HG03521 (cell line): ENCODE results near the gene A1BG.
"Not testable (repeated sequence)": the region's sequence is repeated elsewhere in the genome, so short reads cannot be mapped to it uniquely, and the experiment has no call there.

ENCODE experiments used
- ATAC-seq: cut with Tn5 transposase; IDR thresholded peaks from one replicate; pipeline ENCODE4 v1.9.1; 2021; ENCODE audit warnings: mild to moderate bottlenecking, moderate library complexity; ENCODE audit not compliant: unreplicated experiment

A1BG gene

GRCh38 chr19:58386576-58387337 is 33.5 kb upstream of the A1BG start, which contains the start of gene RPS5:
RPS5 (plus strand) TSS chr19:58387269; CDS start chr19:58388138, 869 bp downstream.
- peak; percentile 82 for ATAC-seq

DNA sequence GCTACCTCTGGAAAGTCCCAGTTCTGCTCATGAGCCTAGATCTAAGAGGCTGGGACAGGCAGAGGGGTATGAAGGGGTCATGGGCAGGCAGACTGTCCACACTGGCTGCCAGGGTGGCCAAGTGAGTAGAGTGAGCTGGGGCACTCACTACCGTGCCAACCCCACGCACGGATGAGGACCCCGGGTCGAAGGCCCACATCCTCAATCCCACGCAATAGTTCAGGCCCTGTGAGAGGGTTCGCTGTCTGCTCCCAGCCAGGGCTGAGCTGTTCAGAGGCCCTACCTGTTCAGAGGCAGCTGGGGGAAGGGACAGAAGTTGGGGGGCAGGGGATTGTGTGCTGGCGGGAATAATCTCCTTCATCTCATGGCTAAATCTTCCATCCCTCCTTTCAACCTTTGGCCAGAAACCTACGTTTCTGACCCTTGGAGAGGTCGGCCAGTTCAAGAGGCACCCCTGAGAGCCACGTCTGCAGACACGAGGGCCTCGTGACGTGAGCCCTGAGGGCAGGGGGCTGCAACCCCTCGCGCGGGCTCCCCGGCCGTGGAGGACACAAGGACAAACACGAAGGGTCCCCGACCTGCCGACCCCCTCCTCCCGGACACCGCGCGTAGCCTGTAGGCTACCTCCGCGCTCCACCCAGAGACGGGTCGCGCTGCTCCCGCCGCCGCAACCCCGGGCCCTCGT is 32.7 kb upstream of the A1BG start:
- ATAC-seq = no peak

GRCh38 chr19:58385313-58385890 is 32.1 kb upstream of the A1BG start:
- ATAC-seq = no peak

GRCh38 chr19:58382997-58383603 is 29.8 kb upstream of the A1BG start:
- ATAC-seq = no peak

DNA sequence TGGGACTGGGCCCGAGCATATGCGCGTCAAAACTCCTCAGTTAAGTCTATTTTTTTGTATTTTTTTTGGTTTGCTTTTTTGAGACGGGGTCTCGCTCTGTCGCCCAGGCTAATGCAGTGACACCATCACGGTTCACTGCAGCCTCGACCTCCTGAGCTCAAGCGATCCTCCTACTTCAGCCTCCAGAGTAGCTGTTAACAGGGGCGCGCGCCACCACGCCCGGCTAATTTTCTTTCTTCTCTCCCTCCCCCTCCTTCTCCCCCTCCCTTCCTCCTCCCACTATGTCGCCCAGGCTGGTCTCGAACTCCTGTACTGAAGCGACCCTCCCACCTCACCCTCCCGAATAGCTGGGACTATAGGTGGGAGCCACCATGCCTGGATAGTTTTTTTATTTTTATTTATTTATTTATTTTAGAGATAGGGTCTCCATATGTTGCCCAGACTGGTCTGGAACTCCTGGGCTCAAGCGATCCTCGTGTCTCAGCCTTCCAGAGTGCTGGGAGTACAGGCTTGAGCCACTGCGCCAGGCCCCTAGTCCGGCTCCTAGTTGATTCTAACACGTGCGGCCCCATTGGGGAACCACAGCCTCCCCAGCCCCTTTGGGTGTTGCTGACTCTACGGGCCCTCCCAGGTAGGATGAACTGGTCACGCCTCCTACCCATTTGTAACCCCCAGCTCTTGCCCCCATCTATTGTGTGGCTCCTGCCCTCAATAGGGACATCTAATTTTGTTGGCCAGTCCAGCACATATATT is 28.3 kb upstream of the A1BG start:
- no peak for ATAC-seq

- peak; percentile 75 for ATAC-seq
Measured at GRCh38 chr19:58380662-58381459, 27.6 kb upstream of the A1BG start, which contains the start of gene ZNF837. ZNF837 (minus strand) TSS chr19:58381030; CDS start chr19:58369332, 11,698 bp downstream.

DNA sequence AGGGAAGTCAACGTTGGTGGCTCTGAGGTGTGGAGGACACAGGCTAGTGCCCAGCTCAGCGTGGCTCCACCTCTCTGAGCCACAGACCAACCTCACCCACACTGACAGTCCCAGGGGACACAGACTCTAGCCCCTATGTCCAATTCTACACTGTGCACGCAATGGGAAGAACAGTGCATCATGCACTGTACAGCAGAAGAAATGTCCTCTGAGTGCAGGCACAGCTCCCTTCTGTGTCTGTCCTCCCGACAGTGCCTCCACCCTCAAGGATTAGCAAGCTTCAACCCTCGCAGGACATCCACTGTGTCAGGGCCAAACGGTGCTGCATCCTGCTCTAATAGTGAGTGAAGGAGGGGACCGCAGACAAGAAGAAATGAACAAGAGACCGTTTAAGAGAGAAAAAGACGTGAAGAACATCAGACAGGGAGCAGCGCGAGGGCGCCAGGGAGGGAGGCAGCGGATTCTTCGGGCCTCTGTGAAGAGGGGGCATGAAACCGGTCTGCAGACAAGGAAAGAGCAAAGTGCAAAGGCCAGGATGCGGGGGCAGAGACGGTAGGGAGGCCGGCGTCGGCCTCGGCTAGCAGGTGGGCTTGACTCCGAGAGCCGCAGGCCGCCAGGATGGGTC is 26.9 kb upstream of the A1BG start:
- no peak for ATAC-seq

- no peak for ATAC-seq
Measured at GRCh38 chr19:58379246-58379645, 26.0 kb upstream of the A1BG start.

DNA sequence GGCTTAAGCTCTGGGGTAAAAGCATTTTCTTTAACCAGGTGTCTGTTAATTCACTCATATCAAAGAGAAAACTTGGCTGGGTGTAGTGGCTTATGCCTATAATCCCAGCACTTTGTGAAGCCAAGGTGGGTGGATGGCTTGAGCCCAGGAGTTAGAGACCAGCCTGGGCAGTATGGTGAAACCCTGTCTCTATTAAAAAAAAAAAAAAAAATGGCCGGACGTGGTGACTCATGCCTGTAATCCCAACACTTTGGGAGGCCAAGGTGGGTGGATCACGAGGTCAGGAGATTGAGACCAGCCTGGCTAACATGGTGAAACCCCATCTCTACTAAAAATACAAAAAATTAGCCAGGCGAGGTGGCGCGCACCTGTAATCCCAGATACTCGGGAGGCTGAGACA is 23.4 kb upstream of the A1BG start:
- not testable (repeated sequence) for ATAC-seq

DNA sequence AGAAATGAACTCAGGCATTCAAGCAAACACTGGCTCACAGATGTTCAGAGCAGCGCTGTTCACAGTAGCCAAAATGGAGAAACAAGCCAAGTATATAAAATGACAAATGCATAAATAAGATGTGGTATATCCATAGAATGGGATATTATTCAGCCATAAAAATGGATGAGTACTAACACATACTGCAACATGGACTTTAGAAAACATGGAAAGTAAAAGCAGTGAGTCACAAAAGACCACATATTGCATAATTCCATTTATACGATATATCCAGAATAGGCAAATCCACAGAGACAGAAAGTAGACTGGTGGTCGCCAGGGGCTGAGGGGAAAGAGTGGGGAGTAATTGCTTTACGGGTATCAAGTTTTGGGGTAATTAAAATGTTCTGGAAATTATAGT is 20.9 kb upstream of the A1BG start:
- no peak for ATAC-seq

- ATAC-seq = no peak
Measured at GRCh38 chr19:58372311-58373133, 19.2 kb upstream of the A1BG start.

DNA sequence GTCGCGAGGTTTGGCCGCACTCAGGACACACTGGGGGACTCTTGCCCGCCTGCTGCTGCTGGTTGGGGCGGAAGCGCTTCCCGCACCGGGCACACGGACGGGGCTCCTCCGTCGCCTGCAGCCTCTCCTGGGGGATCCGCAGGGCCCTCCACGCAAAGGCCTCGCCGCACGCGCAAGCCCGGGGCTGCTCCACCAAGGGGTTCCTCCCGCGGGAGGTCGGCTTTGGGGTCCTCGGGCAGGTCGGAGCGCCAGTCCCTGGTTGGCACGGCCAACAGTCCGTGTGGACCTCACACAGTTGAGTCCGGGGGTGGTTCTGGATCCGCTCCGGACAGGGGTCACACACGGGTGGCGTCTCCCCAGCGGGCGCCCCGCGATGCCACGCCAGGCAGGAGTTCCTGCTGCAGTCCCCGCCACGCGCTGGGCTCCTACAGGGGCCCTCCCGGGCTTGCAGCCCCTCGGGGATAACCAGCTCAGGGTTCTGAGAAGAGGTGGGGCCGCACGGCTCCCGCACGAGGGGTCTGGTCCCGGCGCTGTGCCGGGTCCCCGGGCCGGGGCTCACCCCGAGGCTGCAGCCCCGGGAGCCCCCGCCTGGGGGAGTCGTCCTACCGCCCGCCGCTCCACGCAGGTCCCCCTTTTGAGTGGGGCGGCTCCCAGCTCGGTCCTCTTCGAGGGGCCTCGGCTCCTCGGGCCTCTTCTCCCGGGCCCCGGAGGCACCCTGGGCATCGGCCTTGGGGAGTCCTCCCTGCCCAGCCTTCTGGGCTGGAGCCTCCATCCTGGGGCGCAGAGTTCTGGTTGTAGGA is 15.5 kb upstream of the A1BG start:
- no peak for ATAC-seq

DNA sequence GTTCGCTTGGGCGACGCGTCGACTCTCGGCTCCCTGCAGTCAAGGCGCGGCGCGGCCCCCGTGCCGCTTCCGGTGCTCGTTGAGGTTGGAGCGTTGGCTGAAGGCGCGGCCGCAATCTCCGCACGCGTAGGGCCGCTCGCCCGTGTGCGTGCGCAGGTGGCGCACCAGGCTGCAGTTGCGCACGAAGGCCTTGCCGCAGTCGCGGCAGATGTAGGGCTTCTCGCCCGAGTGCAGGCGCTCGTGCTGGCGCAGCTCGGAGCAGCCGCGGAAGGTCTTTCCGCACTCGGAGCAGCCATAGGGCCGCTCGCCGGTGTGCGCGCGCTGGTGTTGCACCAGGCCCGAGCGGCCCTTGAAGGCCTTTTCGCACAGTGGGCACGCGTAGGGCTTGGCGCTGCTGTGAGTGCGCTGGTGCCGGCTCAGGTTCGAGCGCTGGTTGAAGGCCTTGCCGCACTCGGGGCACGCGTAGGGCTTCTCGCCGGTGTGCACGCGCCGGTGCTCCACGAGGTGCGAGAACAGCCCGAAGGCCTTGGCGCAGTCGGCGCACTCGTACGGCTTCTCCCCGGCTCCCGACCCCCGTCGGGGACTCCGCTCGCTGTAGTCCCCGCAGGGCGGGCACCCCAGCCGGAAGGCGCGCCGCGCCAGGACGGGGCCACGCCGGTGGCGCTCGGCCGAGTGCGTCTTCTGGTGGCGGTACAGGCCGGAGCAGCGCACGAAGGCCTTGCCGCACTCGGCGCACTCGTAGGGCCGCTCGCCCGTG is 14.6 kb upstream of the A1BG start:
- no peak for ATAC-seq

DNA sequence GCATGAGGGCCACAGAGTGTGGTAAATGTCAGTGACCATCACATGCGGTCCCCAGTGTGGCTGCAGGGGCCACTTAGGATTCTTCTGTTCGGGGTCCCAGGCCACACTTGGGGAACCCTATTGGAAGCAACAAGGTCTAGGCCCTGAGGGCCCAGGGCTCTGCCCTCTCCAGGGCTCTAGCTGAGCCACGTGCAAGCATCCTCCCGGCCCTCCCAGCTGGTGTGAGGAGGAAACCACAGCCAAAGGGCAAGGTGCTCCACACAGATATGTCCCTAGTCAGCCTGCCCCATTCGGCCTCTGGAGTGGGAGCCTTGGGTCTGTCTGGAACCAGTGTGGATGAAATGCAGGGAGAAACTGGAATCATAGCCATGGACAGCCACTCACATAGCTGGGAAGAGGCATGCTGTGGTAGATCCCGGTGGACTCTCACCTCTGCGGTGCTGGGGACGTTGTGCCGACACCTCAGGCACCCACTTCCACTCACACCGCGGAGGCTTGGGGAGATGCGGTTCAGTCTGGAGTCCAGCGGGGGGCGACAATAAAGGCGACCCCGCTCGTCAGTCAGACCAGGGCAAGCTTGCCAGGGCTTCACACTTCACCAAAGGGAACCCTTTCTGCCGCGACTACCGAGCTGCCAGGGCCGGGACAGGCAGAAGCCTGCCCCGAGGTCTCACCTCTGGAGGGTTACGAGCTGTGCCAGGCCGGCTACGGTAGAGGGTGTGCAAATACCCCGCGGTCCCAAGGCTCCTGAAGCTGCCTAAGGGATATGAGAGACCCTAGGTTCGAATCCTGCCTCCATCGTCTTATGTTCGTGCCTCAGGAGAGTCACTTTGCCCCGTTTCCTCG is 13.5 kb upstream of the A1BG start:
- ATAC-seq = no peak

DNA sequence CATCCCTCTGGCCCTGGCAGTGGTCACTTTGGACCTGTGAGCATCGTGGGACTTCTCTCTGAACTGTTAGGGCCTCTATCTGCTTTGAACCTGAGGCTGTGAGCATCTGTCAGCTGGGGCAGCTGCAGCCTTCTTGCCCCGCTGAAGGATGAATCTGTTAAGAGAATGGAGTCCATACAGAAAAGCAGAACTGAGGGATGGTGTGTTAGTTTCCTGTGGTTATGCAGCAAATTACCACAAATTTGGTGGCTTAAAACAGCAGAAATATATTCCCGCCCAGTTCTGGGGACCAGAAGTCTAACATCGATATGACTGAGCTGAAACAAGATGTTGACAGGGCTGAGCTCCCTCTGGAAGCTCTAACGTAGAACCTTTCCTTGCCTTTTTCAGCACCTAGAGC is 10.9 kb upstream of the A1BG start:
- no peak for ATAC-seq

GRCh38 chr19:58362272-58362994 is 9.1 kb upstream of the A1BG start, which contains the start of gene ZNF497:
ZNF497 (minus strand) TSS chr19:58362751; CDS start chr19:58357635, 5,116 bp downstream.
- peak; percentile 82 for ATAC-seq
